NCI-H1048 (cell line): ENCODE data around the gene RGS12.

Source experiments
- DNase-seq: peaks from one replicate; lab custom pipeline; 2025; lab: John Stamatoyannopoulos, UW

The RGS12 gene

GRCh38 chr4:3312362-3312761, 19.5 kb downstream of the RGS12 start:
- DNase-seq: no peak

DNA sequence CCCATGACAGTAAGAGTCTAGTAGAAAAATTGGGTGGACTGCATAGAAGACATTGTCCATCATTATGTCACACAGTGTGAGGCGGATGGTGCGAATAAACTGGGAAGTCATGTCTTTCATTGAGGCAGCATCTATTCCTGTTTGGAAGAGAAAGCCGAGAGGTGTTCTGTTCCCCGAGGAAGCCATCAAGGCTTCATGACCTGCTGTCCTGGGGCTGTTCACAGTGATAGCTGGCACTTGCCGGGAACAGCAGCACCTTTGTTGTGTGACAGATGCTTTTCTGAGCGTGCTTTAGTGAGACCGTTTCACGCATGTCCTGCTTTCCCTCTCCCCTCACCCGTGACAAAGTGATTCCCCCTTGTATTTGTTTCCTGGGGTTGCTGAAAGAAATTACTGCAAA, 20.3 kb downstream of the RGS12 start:
- no peak for DNase-seq

DNA sequence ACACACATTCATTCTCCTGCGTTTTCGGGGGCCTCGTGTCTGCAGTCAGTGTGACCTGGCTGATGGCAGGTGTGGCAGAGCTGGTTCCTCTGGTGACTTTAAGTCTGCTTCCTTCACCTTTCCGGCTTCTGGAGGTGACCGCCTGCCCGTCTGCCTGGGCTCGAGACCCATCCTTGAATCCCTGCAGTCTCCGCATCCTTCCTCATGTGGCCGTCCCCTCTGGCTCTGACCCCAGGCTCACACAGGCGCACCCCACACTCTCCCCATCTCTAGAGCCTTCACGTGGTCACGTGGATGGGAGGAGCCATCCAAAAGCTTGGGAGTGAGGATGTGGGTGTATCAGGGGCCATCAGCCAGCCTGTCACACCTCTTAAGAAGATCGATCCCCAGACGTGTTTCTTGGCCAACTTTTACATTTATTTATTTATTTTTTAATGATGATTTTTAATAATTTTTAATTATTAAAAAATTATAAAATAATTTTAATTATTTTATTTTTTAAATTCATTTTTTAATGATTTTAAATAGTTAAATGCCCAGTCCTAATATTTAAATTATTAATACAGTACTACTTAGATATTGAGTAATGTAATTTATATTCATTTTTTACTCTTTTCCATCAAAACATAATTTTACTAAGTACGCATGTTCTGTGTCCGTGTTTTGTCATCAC, 20.9 kb downstream of the RGS12 start:
- DNase-seq: no peak

- DNase-seq: no peak
Measured at GRCh38 chr4:3314706-3315260, 22.0 kb downstream of the RGS12 start.

- DNase-seq: no peak
Measured at GRCh38 chr4:3315566-3315965, 22.7 kb downstream of the RGS12 start.

GRCh38 chr4:3316146-3316545, 23.3 kb downstream of the RGS12 start:
- DNase-seq: no peak

GRCh38 chr4:3317011-3317655, 24.3 kb downstream of the RGS12 start:
- DNase-seq: no peak

GRCh38 chr4:3317656-3318211, 24.9 kb downstream of the RGS12 start:
- DNase-seq: no peak

GRCh38 chr4:3318561-3319021, 25.8 kb downstream of the RGS12 start:
- no peak for DNase-seq

DNA sequence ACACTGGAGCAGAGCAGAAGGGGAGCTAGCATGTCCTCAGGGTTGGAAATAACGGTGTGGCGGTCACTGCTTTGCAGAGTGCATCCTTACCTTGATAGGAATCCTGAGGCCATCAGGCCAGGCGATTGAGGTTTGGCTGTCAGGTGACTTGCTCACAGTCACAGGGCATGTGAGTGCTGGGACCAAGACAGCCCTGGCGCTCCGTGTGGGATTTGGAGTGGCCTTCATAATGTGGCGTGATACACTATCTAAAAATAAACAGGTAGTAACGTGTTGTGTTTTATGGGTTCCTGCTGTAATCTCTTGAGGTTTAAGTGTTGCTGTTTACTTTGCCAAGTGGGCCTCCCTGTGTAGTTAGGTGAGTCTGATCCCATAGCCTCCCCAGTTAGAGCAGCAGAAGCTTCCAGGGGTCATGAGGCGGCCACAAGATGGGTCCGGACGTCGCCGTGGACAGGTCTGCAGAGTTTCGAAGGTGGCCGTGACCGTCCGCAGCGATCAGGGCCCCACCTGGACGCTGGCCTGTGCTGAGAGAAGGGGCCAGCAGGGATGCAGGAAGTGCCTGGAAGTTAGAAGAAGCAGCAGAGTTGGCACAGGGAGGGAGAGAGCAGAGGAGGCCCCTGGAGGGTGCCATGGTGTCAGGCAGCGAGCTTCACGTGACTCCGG, 27.7 kb downstream of the RGS12 start:
- no peak for DNase-seq

- DNase-seq: no peak
Measured at GRCh38 chr4:3321295-3321889, 28.6 kb downstream of the RGS12 start.

GRCh38 chr4:3322059-3322550, 29.3 kb downstream of the RGS12 start:
- DNase-seq: no peak

- DNase-seq: no peak
Measured at GRCh38 chr4:3323071-3323481, 30.3 kb downstream of the RGS12 start.

DNA sequence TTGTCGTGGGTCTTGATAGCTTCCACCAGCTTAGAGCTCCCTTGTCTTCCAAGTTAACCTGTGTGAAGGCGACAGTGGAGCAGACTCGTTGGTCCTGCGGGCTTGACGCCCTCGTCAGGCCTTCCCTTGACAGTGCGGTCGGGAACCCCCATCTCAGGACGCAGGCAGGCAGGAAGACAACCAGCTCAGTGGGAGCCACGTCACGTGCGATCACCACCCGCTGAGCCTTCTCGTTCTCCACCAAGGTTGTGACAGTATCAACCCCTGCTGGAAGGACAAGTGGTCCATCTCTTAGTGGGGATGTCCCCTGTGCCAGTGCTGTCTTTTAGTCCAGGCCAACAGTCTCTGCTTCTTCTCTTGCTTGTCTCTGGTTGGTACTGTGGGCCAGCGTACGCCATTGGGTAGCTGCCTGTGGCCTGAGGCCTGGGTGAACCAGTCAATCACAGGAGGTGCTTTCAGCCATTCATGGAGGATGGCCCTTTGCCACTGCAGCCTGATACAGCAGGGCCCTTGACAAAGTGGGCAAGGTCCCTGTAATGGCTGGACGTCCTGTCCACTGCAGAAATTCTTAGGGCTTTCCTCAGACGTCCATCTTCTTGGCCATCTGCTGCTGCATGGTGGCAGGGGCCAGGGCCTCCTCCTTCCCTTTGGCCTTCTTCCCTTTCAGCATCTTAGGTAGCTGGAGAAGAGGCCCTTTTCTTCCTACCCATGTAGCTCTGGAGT, 31.4 kb downstream of the RGS12 start:
- DNase-seq: no peak

GRCh38 chr4:3328814-3329663, 36.2 kb downstream of the RGS12 start:
- DNase-seq: no peak

DNA sequence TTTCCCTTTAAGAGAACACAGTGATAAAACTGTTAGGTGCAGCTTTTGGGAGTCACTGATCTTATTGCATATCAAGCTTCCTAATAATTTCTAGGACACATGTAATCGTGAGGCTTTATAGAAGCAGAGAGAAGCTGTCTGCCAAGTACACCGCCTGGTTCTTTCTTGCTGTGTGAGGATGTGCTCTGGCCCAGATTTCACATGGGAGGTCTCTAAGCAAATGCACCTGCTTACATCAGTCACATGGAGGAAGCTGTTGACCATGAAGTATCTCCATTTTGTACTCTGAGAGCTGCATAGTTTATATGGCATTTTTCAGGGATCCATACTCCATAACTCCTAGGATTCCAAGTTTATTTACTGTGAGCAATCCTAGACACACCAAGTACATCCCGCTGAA, 37.1 kb downstream of the RGS12 start:
- DNase-seq: no peak

DNA sequence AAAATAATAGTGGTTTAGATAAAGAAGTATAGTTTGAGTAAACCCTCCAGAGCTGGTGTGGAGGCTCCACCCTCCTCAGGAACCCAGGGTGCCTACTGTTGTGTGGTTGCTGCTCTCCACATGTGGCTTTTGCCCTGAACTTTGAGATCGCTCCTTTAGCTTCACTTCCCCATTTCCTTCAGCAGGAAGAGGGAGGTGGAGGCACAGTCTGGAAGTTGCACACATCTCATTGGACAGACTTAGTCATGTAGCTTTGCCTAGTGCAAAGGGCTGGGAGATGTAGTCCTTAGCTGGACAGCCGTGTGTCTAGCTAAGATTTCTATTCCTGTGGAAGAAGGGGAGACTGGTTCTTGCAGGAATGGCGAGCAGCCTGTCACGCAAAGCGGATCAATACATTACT, 37.9 kb downstream of the RGS12 start:
- no peak for DNase-seq

DNA sequence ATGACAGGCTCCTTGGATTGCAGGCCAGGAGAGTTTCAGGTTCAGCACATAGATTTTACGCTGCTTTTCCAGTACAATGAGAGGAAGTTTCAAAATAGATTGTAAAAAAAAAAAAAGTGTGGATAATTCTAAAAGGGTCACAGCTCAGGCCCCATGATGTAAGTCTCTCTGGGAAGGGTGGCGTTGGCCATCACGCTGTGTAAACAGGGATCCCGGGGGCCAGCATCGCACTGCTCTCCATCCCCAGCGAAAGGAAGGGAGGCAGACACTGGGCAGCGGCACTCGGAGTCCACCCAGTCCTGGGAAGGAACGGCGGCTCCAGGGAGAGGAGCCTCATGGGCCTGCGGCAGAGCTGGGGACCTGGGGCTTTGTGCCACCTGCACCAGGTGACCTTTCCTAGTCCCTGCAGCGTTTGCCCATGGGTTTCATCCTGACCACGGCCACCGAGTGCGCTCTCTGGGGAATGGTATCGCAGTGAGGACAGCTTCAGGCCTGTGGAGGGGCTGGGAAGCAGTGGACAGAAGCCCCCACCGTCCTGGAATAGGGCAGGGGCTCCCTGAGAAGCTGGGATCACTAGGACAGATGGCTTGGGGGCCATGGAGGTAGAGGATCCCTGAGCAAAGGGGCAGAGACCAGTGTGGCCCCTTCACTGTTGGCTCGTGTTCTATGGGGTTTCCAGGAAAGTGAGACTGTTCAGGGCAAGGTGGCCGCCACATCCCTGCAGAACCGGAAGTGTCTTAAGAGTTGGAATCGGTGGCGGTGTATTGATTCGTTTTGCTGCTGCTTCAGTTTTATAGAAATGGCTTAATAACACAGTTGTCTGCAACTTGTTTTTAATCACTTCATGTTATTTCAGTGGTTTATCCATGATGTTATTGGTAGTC, 38.9 kb downstream of the RGS12 start:
- DNase-seq: no peak

DNA sequence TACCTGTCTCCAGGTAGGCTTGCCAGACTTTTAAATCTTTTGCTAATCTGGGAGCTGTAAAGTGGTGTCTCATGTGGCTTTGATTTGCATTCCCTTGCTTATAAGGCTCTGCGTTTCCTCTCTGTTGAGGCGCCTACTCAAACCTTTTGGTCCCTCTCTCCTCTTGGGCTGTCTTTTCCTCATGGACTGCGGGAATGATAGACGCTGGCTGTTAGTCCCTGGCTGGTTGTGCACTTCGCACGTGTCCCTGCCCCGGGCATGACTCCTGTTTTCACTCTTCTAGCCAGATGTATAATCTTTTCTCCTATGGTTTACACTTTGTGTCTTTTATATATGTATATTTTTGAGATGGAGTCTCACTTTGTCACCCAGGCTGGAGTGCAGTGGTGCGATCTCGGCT, 39.7 kb downstream of the RGS12 start:
- no peak for DNase-seq
